G401 (cell line): ENCODE measurements around the gene FTSJ3. TPM values are rescaled to one million over a fixed set of nuclear protein-coding genes. Genes with fewer than 3 reads are reported as not detected.
"Not testable (repeated sequence)": the region's sequence is repeated elsewhere in the genome, so short reads cannot be mapped to it uniquely, and the experiment has no call there.

ENCODE experiments used
- DNase-seq: peaks from one replicate; pipeline ENCODE4 v3.0.0-alpha.2; 2015; ENCODE audit warnings: low spot score
- in situ Hi-C: cut with HindIII; loops from 2 replicates; pipeline ENCODE4 v1.10.0; 2016; ENCODE audit warnings: low sequenced_read_pairs, mixed read lengths
- total RNA-seq: library from RNA; depleted of rRNA; stranded (reverse); fragments of >200 nt; shearing (Covaris generic); gene quantifications from 2 replicates; pipeline ENCODE4 v1.2.3, GENCODE V29; 2014

Gene FTSJ3
- total RNA-seq, 1 experiment from 2014 or later = 58.2 TPM

GRCh38 chr17:63845509-63845908 lies 18.0 kb upstream of the FTSJ3 start:
- no peak for DNase-seq
- in situ Hi-C loops = no loop called here

GRCh38 chr17:63843910-63844677 lies 16.6 kb upstream of the FTSJ3 start:
- no peak for DNase-seq
- in situ Hi-C loops = no loop called here

GRCh38 chr17:63843387-63843888 lies 16.0 kb upstream of the FTSJ3 start:
- in situ Hi-C loops = not testable (repeated sequence)
- peak; percentile 35 for DNase-seq

GRCh38 chr17:63842540-63843386 lies 15.3 kb upstream of the FTSJ3 start, which contains the start of gene SMARCD2:
TSS of gene SMARCD2 (minus strand) at chr17:63842685. CDS start at chr17:63842674, 11 bp downstream.
- in situ Hi-C loops = no loop called here
- peak; percentile 99 for DNase-seq

GRCh38 chr17:63842173-63842539 lies 14.7 kb upstream of the FTSJ3 start:
- in situ Hi-C loops = no loop called here
- no peak for DNase-seq

- peak; percentile 78 for DNase-seq
- in situ Hi-C loops = no loop called here
Observed at GRCh38 chr17:63841350-63842172, 14.1 kb upstream of the FTSJ3 start.

GRCh38 chr17:63840591-63841349 lies 13.3 kb upstream of the FTSJ3 start:
- in situ Hi-C loops = no loop called here
- DNase-seq = peak; percentile 44

- DNase-seq = peak; percentile 98
- in situ Hi-C loops = no loop called here
Observed at GRCh38 chr17:63838631-63839171, 11.2 kb upstream of the FTSJ3 start.

GRCh38 chr17:63837962-63838600 lies 10.6 kb upstream of the FTSJ3 start:
- DNase-seq = peak; percentile 56
- in situ Hi-C loops = no loop called here

GRCh38 chr17:63837480-63837879 lies 10.0 kb upstream of the FTSJ3 start:
- in situ Hi-C loops = no loop called here
- peak; percentile 36 for DNase-seq

GRCh38 chr17:63836811-63837210 lies 9.3 kb upstream of the FTSJ3 start:
- DNase-seq = peak; percentile 16
- in situ Hi-C loops = no loop called here

GRCh38 chr17:63835167-63835720 lies 7.8 kb upstream of the FTSJ3 start:
- in situ Hi-C loops = no loop called here
- DNase-seq = no peak

- DNase-seq = peak; percentile 68
- in situ Hi-C loops = no loop called here
Observed at GRCh38 chr17:63834431-63835166, 7.1 kb upstream of the FTSJ3 start.

GRCh38 chr17:63833741-63834373 lies 6.4 kb upstream of the FTSJ3 start:
- in situ Hi-C loops = no loop called here

GRCh38 chr17:63833026-63833740 lies 5.7 kb upstream of the FTSJ3 start:
- in situ Hi-C loops = no loop called here
- DNase-seq = no peak

More at GRCh38 chr17:63833741-63834373, 6.4 kb upstream of the FTSJ3 start:
- no peak for DNase-seq

GRCh38 chr17:63832455-63832854 lies 5.0 kb upstream of the FTSJ3 start:
- in situ Hi-C loops = no loop called here
- DNase-seq = no peak
